ENCODE results near the gene NFATC1.

The NFATC1 gene

GRCh38 chr18:79512461-79513380 lies 117.0 kb downstream of the NFATC1 start:
- H3K4me3 ChIP-seq (ENCODE audit: low read depth, low read length) = no peak overlapping the region
- in situ Hi-C loops (cut with HindIII; ENCODE audit: low sequenced_read_pairs) = no loop called here
- no peak for DNase-seq (ENCODE audit: low read depth)
- TF ChIP-seq, protein P1, sequence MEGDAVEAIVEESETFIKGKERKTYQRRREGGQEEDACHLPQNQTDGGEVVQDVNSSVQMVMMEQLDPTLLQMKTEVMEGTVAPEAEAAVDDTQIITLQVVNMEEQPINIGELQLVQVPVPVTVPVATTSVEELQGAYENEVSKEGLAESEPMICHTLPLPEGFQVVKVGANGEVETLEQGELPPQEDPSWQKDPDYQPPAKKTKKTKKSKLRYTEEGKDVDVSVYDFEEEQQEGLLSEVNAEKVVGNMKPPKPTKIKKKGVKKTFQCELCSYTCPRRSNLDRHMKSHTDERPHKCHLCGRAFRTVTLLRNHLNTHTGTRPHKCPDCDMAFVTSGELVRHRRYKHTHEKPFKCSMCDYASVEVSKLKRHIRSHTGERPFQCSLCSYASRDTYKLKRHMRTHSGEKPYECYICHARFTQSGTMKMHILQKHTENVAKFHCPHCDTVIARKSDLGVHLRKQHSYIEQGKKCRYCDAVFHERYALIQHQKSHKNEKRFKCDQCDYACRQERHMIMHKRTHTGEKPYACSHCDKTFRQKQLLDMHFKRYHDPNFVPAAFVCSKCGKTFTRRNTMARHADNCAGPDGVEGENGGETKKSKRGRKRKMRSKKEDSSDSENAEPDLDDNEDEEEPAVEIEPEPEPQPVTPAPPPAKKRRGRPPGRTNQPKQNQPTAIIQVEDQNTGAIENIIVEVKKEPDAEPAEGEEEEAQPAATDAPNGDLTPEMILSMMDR (IDR thresholded peaks at IDR 0.05; ENCODE audit: low read depth, low read length, missing control alignments) = no peak

DNA sequence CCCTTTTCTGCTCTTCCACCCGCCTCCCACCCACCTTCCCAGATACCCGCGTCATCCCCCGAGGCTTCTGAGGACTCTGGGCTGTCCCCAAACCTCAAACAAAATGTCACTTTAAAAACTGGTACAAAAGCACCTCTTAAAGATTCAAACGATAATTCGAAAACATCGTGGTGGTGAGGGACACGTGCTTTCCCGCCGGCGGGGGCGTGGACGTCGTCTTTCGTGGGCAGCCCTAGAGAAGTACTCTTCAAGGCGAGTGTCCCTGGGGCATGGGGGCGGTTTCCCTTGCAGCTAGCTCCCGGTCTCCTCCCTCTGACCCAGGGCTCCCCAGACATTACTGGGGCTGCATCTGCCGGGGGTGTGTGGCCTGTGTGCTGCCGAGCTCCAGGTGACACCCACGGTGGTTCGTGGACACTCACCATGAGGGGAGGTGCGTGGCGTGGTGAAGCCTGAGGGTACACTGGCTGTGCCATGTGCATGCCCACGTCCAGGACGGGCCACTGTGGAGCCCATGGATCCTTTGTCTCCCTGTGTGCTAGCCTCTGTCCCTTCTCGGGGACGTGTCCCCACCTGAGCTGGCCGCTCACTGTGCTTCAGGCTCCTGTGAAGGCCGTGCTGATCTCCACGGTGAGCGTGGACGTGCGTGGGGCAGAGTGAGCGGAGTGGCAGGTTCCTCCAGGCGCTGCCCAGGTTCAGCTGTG lies 117.8 kb downstream of the NFATC1 start:
- DNase-seq (ENCODE audit: low read depth) = no peak
- in situ Hi-C loops (cut with HindIII; ENCODE audit: low sequenced_read_pairs) = no loop called here
- no peak overlapping the region for H3K4me3 ChIP-seq (ENCODE audit: low read depth, low read length)
- TF ChIP-seq, protein P1 (IDR thresholded peaks at IDR 0.05; ENCODE audit: low read depth, low read length, missing control alignments) = no peak

DNA sequence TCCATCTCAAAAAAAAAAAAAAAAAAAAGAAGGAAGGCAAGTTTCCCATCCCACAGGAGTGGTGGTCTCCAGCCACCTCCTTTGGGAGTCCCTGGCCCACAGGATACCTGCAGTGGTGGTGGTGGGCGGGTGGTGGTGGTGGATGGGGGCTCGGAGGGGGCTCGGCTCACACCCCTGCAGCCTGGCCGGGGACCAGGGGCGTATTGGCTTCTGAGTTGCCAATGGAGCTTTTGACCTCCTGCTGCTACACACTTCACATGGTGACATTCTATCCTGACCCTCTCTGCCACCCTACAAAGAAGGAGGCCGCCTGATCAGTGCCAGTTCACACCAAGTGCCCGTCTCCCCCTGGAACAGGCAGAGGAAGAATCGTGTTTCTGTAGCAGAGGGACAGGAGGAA lies 119.6 kb downstream of the NFATC1 start:
- no peak overlapping the region for H3K4me3 ChIP-seq (ENCODE audit: low read depth, low read length)
- TF ChIP-seq, protein P1 (IDR thresholded peaks at IDR 0.05; ENCODE audit: low read depth, low read length, missing control alignments) = no peak
- in situ Hi-C loops (cut with HindIII; ENCODE audit: low sequenced_read_pairs) = no loop called here
- no peak for DNase-seq (ENCODE audit: low read depth)

- DNase-seq (ENCODE audit: low read depth) = no peak
- in situ Hi-C loops (cut with HindIII; ENCODE audit: low sequenced_read_pairs) = no loop called here
- H3K4me3 ChIP-seq (ENCODE audit: low read depth, low read length) = no peak overlapping the region
- TF ChIP-seq, protein P1 (IDR thresholded peaks at IDR 0.05; ENCODE audit: low read depth, low read length, missing control alignments) = no peak
Measured at GRCh38 chr18:79515944-79516351, 120.2 kb downstream of the NFATC1 start.

DNA sequence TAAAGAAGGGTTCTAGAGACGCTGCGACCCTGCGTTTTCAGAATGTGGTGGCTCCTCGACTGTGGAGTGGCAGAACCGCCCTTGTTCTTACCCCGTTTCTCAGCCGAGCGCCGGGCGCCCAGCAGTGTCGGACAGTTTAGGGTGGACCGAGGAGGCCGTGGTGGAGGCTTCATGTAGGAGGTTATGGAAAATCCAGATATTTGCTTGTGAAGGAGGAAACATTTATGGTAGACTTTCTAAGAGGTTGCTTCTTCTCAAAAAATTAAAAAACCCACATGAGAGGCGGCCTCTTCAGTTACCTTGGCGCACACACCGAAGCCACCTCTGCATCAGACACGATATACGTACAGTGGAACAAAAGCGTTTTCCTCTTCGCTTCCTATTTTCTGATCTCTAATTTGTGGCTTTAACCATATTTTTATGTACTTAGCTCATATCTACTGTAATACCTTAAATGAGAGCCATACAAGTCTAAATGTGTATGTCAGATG lies 120.8 kb downstream of the NFATC1 start:
- TF ChIP-seq, protein P1 (IDR thresholded peaks at IDR 0.05; ENCODE audit: low read depth, low read length, missing control alignments) = no peak
- DNase-seq (ENCODE audit: low read depth) = no peak
- H3K4me3 ChIP-seq (ENCODE audit: low read depth, low read length) = no peak overlapping the region
- in situ Hi-C loops (cut with HindIII; ENCODE audit: low sequenced_read_pairs) = no loop called here

- TF ChIP-seq, protein P1 (IDR thresholded peaks at IDR 0.05; ENCODE audit: low read depth, low read length, missing control alignments) = no peak
- in situ Hi-C loops (cut with HindIII; ENCODE audit: low sequenced_read_pairs) = no loop called here
- H3K4me3 ChIP-seq (ENCODE audit: low read depth, low read length) = no peak overlapping the region
- DNase-seq (ENCODE audit: low read depth) = no peak
Measured at GRCh38 chr18:79517341-79517740, 121.6 kb downstream of the NFATC1 start.

Measured in astrocyte of the cerebellum (primary cell).